OCI-M2 (cell line): ENCODE data around the gene CWC25.
A peak's percentile ranks its signal among the peaks of the same experiment; 100 is the strongest.
"Not testable (repeated sequence)": the region's sequence is repeated elsewhere in the genome, so short reads cannot be mapped to it uniquely, and the experiment has no call there.

Experiments
- DNase-seq: peaks from one replicate; lab custom pipeline; 2025; ENCODE audit not compliant: unreplicated experiment; lab: John Stamatoyannopoulos, UW

CWC25 gene

GRCh38 chr17:38790148-38790707 is 34.9 kb downstream of the CWC25 start:
- DNase-seq: not testable (repeated sequence)

GRCh38 chr17:38789185-38789584 is 35.9 kb downstream of the CWC25 start:
- no peak for DNase-seq

- DNase-seq: not testable (repeated sequence)
Measured at GRCh38 chr17:38787999-38788398, 37.1 kb downstream of the CWC25 start.

GRCh38 chr17:38786372-38786771 is 38.7 kb downstream of the CWC25 start:
- no peak for DNase-seq

GRCh38 chr17:38783227-38783626 is 41.9 kb downstream of the CWC25 start:
- no peak for DNase-seq

GRCh38 chr17:38779965-38780752 is 45.0 kb downstream of the CWC25 start:
- no peak for DNase-seq

GRCh38 chr17:38777641-38778250 is 47.4 kb downstream of the CWC25 start:
- no peak for DNase-seq

GRCh38 chr17:38773258-38773657 is 51.9 kb downstream of the CWC25 start:
- DNase-seq: no peak

- no peak for DNase-seq
Measured at GRCh38 chr17:38768417-38768816, 56.7 kb downstream of the CWC25 start.

- no peak for DNase-seq
Measured at GRCh38 chr17:38766341-38766740, 58.8 kb downstream of the CWC25 start.

GRCh38 chr17:38762231-38762630 is 62.9 kb downstream of the CWC25 start:
- no peak for DNase-seq

- no peak for DNase-seq
Measured at GRCh38 chr17:38761612-38762011, 63.5 kb downstream of the CWC25 start.

- DNase-seq: no peak
Measured at GRCh38 chr17:38753071-38753506, 72.0 kb downstream of the CWC25 start.

GRCh38 chr17:38752308-38753070 is 72.6 kb downstream of the CWC25 start, which contains the start of gene PSMB3:
TSS of gene PSMB3 (plus strand) at chr17:38752741. CDS start at chr17:38752827, 86 bp downstream.
- peak; percentile 77 for DNase-seq

- DNase-seq: peak; percentile 53
Measured at GRCh38 chr17:38751808-38752307, 73.3 kb downstream of the CWC25 start.

GRCh38 chr17:38751144-38751807 is 73.8 kb downstream of the CWC25 start:
- DNase-seq: no peak
